OCI-LY7 (cell line): ENCODE measurements around the gene CHCHD4.

ENCODE experiments used
- CTCF ChIP-seq: fragments of 200-600 bp; sonication (generic); conservative IDR thresholded peaks from 2 replicates; pipeline ENCODE4 v1.5.1; 2014; ENCODE audit warnings: mild to moderate bottlenecking, antibody characterized with exemption, low read length, moderate library complexity, mixed read lengths
- EZH2phosphoT487 ChIP-seq: fragments of 200-600 bp; sonication (generic); IDR thresholded peaks from 2 replicates; pipeline ENCODE4 v1.6.1; 2018; ENCODE audit warnings: low read depth, borderline replicate concordance, mild to moderate bottlenecking, mixed run types, antibody characterized with exemption, low read length, moderate library complexity, mixed read lengths

GRCh38 chr3:14133876-14134275, 9.2 kb upstream of the CHCHD4 start:
- TF ChIP-seq CTCF (no peak), EZH2phosphoT487 (no peak)
